ENCODE data around the gene PIK3R1. TPM values are rescaled to one million over a fixed set of nuclear protein-coding genes. Genes with fewer than 3 reads are reported as not detected.

PIK3R1 gene
- total and polyA plus RNA-seq, 8 donors = 9.2 to 280 (median 52.3) TPM

GRCh38 chr5:68224509-68225187, 9.1 kb downstream of the PIK3R1 start:
- intact Hi-C loops (cut with DNase I; ENCODE audit: low total_unique reads) = no loop called here
- WGBS, 5 donors = 46 to 56% (median 53%) methylated on average over 4 of the region's 4 CpGs
- H3K27me3 ChIP-seq = no peaks in the 10 kb centered on the region
- H3K36me3 ChIP-seq = peaks cover 11 to 39% (median 30%) of the 10 kb centered on the region in 4 donors
- no peak for TF ChIP-seq POLR2A (IDR thresholded peaks at IDR 0.05)
- no peak for TF ChIP-seq POLR2AphosphoS5 (IDR thresholded peaks at IDR 0.05)
- no peak for TF ChIP-seq CTCF (IDR thresholded peaks at IDR 0.05)
- no peak for TF ChIP-seq EP300 (IDR thresholded peaks at IDR 0.05)
- H3K4me3 ChIP-seq = peak overlapping the region in 2 of 4 donors; percentile 6 to 9
- peak overlapping the region in 3 of 5 donors; percentile 26 to 51 (median 51) for H3K27ac ChIP-seq
- DNase-seq = no peak
- H3K9me3 ChIP-seq = no peaks in the 10 kb centered on the region
- H3K4me1 ChIP-seq = peaks cover 29 to 90% (median 64%) of the 10 kb centered on the region in 4 donors

- Histone ChIP-seq H3K4me1 (peaks cover 30 to 90% (median 64%) of the 10 kb centered on the region in 4 donors), H3K36me3 (peaks cover 11 to 41% (median 34%) of the 10 kb centered on the region in 4 donors), H3K4me3 (peak overlapping the region in 2 of 4 donors; percentile 6 to 10), H3K9me3 (no peaks in the 10 kb centered on the region), H3K27ac (peak overlapping the region in 4 of 5 donors; percentile 16 to 51 (median 38)), H3K27me3 (no peaks in the 10 kb centered on the region)
- 38 to 50% (median 47%) methylated on average over 12 of the region's 12 CpGs for WGBS, 5 donors
- peak; percentile 46 to 69 for DNase-seq
- TF ChIP-seq POLR2AphosphoS5 (IDR thresholded peaks at IDR 0.05) (peak in 1 of 3 donors; percentile 16), POLR2A (IDR thresholded peaks at IDR 0.05) (no peak)
- intact Hi-C loops (cut with DNase I; ENCODE audit: low total_unique reads) = no loop called here
Observed at GRCh38 chr5:68225188-68225910, 9.8 kb downstream of the PIK3R1 start.

- peaks cover 36 to 97% (median 66%) of the 10 kb centered on the region in 4 donors for H3K4me1 ChIP-seq
- no peaks in the 10 kb centered on the region for H3K9me3 ChIP-seq
- peaks cover 11 to 41% (median 37%) of the 10 kb centered on the region in 4 donors for H3K36me3 ChIP-seq
- H3K4me3 ChIP-seq = peak overlapping the region in 2 of 4 donors; percentile 6 to 10
- WGBS, 5 donors = 48 to 69% (median 65%) methylated on average over 15 of the region's 15 CpGs
- DNase-seq = peak in 1 of 2 donors; percentile 22
- H3K27ac ChIP-seq = peak overlapping the region in 4 of 5 donors; percentile 16 to 51 (median 38)
- no peaks in the 10 kb centered on the region for H3K27me3 ChIP-seq
- intact Hi-C loops (cut with DNase I; ENCODE audit: low total_unique reads) = no loop called here
- TF ChIP-seq CTCF (IDR thresholded peaks at IDR 0.05) (no peak), POLR2AphosphoS5 (IDR thresholded peaks at IDR 0.05) (peak in 1 of 3 donors; percentile 35), POLR2A (IDR thresholded peaks at IDR 0.05) (no peak), EP300 (IDR thresholded peaks at IDR 0.05) (no peak)
Observed at GRCh38 chr5:68225911-68226545, 10.5 kb downstream of the PIK3R1 start.

GRCh38 chr5:68226546-68227073, 11.1 kb downstream of the PIK3R1 start:
- no peak overlapping the region for H3K27ac ChIP-seq
- no peak for DNase-seq
- peaks cover 11 to 47% (median 40%) of the 10 kb centered on the region in 4 donors for H3K36me3 ChIP-seq
- 83 to 94% (median 89%) methylated on average over 8 of the region's 8 CpGs for WGBS, 5 donors
- H3K27me3 ChIP-seq = no peaks in the 10 kb centered on the region
- no peaks in the 10 kb centered on the region for H3K9me3 ChIP-seq
- peaks cover 35 to 100% (median 67%) of the 10 kb centered on the region in 4 donors for H3K4me1 ChIP-seq
- intact Hi-C loops (cut with DNase I; ENCODE audit: low total_unique reads) = no loop called here
- no peak for TF ChIP-seq CTCF (IDR thresholded peaks at IDR 0.05)
- TF ChIP-seq EP300 (IDR thresholded peaks at IDR 0.05) = no peak
- no peak for TF ChIP-seq POLR2AphosphoS5 (IDR thresholded peaks at IDR 0.05)
- no peak for TF ChIP-seq POLR2A (IDR thresholded peaks at IDR 0.05)
- no peak overlapping the region for H3K4me3 ChIP-seq

All from stomach (tissue), 9 donors.